ENCODE data around the gene KCTD12. TPM values are rescaled to one million over a fixed set of nuclear protein-coding genes. Genes with fewer than 3 reads are reported as not detected.

The KCTD12 gene
- total RNA-seq, 2 experiments from 2014 or later, result 9.7 to 9.9 TPM

Other genes starting within 250 kb of the KCTD12 start
- not detected for gene ACOD1, start 62.1 kb upstream of the KCTD12 start, total RNA-seq
- 10 to 100 TPM; 13.7 to 17.4 TPM for gene CLN5, start 105.7 kb upstream of the KCTD12 start, total RNA-seq
- 10 to 100 TPM; 35.5 to 36.4 TPM for gene FBXL3, start 140.8 kb upstream of the KCTD12 start, total RNA-seq